Loucy (cell line): ENCODE measurements around the gene RASSF5.

Source experiments
- EZH2phosphoT487 ChIP-seq: fragments of 200-600 bp; IDR thresholded peaks from 2 replicates; pipeline ENCODE4 v1.6.1; 2018; ENCODE audit warnings: antibody characterized with exemption, mild to moderate bottlenecking, moderate library complexity, borderline replicate concordance
- TF ChIP-seq, protein P1 (sequence below): fragments of 200-600 bp; sonication (generic); conservative IDR thresholded peaks from 2 replicates; pipeline ENCODE4 v1.5.1; 2014; ENCODE audit warnings: mild to moderate bottlenecking, antibody characterized with exemption, low read length

GRCh38 chr1:206591226-206591625 lies 83.9 kb downstream of the RASSF5 start:
- TF ChIP-seq, protein P1, sequence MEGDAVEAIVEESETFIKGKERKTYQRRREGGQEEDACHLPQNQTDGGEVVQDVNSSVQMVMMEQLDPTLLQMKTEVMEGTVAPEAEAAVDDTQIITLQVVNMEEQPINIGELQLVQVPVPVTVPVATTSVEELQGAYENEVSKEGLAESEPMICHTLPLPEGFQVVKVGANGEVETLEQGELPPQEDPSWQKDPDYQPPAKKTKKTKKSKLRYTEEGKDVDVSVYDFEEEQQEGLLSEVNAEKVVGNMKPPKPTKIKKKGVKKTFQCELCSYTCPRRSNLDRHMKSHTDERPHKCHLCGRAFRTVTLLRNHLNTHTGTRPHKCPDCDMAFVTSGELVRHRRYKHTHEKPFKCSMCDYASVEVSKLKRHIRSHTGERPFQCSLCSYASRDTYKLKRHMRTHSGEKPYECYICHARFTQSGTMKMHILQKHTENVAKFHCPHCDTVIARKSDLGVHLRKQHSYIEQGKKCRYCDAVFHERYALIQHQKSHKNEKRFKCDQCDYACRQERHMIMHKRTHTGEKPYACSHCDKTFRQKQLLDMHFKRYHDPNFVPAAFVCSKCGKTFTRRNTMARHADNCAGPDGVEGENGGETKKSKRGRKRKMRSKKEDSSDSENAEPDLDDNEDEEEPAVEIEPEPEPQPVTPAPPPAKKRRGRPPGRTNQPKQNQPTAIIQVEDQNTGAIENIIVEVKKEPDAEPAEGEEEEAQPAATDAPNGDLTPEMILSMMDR, result no peak
- no peak for TF ChIP-seq EZH2phosphoT487
